H1 (cell line): ENCODE measurements around the gene UGT1A6. TPM values are rescaled to one million over a fixed set of nuclear protein-coding genes. Genes with fewer than 3 reads are reported as not detected.

Source experiments
- CTCF ChIA-PET: fragments of 300-600 bp; sonication (Branson Sonifier 250); formaldehyde crosslinking; loops from one replicate; lab custom pipeline; 2021; ENCODE audit not compliant: partially characterized antibody; lab: Charles Lee
- POLR2A ChIA-PET: fragments of 300-600 bp; sonication (Branson Sonifier 250); formaldehyde crosslinking; loops from one replicate; lab custom pipeline; 2021; ENCODE audit warnings: inconsistent platforms; ENCODE audit not compliant: partially characterized antibody; lab: Charles Lee
- DNase-seq, 2 experiments: peaks; one replicate each; pipeline versions ENCODE4 v3.0.0 to v3.0.0-alpha.2; 2010 to 2022; ENCODE audit warnings: low spot score in 2 of 2, low read depth in 1 of 2, mixed read lengths in 1 of 2
- FAIRE-seq: peaks from 2 replicates; lab custom pipeline; 2011; peaks lifted over from hg19 to GRCh38; lab: Jason Lieb, UNC
- H2AFZ ChIP-seq: 2 replicates; pipeline ENCODE4 v1.8.1; 2012; ENCODE audit warnings: low read length, inconsistent platforms
- H2AK5ac ChIP-seq: 2 replicates; pipeline ENCODE4 v1.6.1; 2013; ENCODE audit warnings: low read depth, low read length
- H2BK120ac ChIP-seq: replicated peaks from 2 replicates; pipeline ENCODE3; 2013; ENCODE audit warnings: low read depth, low read length, inconsistent platforms
- H2BK12ac ChIP-seq: 2 replicates; pipeline ENCODE4 v1.6.1; 2013; ENCODE audit warnings: low read depth, low read length
- H2BK15ac ChIP-seq: 2 replicates; pipeline ENCODE4 v1.6.1; 2013; ENCODE audit warnings: low read length
- H2BK20ac ChIP-seq: 2 replicates; pipeline ENCODE4 v1.6.1; 2013; ENCODE audit warnings: low read length
- H2BK5ac ChIP-seq: 2 replicates; pipeline ENCODE4 v1.6.1; 2013; ENCODE audit warnings: low read depth, low read length
- H3K14ac ChIP-seq: 2 replicates; pipeline ENCODE4 v1.6.1; 2013; ENCODE audit warnings: inconsistent platforms; ENCODE audit not compliant: insufficient read length
- H3K18ac ChIP-seq: 2 replicates; pipeline ENCODE4 v1.6.1; 2013; ENCODE audit warnings: low read length; ENCODE audit errors: extremely low read depth
- H3K23ac ChIP-seq: 2 replicates; pipeline ENCODE4 v1.6.1; 2013; ENCODE audit warnings: inconsistent platforms; ENCODE audit not compliant: insufficient read length
- H3K23me2 ChIP-seq: 2 replicates; pipeline ENCODE4 v1.6.1; 2013; ENCODE audit warnings: low read depth, low read length
- H3K27ac ChIP-seq: 2 replicates; pipeline ENCODE4 v1.6.1; 2011; ENCODE audit warnings: low read depth, low read length, inconsistent platforms
- H3K27me3 ChIP-seq, 4 experiments: replicated peaks in 1 of 4; 1 replicate in 1 of 4; 2 replicates in 3 of 4; pipeline versions ENCODE4 v1.6.1 to v1.8.1; 2011 to 2013; ENCODE audit warnings: low read length in 3 of 4, mild to moderate bottlenecking in 3 of 4, inconsistent platforms in 2 of 4, mixed read lengths in 2 of 4, moderate library complexity in 1 of 4; ENCODE audit not compliant: control insufficient read depth in 3 of 4, insufficient read depth in 3 of 4; ENCODE audit errors: extremely low read depth in 1 of 4
- H3K36me3 ChIP-seq, 4 experiments: 2 replicates each; pipeline versions ENCODE4 v1.6.1 to v1.8.1; 2011 to 2013; ENCODE audit warnings: mild to moderate bottlenecking in 4 of 4, low read length in 3 of 4, moderate library complexity in 2 of 4, control low read depth in 1 of 4, inconsistent platforms in 1 of 4; ENCODE audit not compliant: insufficient read depth in 4 of 4, control insufficient read depth in 2 of 4
- H3K4ac ChIP-seq: replicated peaks from 2 replicates; pipeline ENCODE3; 2013; ENCODE audit warnings: low read length, low read depth, mixed read lengths, inconsistent platforms; ENCODE audit not compliant: insufficient read length
- H3K4me1 ChIP-seq, 4 experiments: replicated peaks in 1 of 4; 1 replicate in 1 of 4; 2 replicates in 3 of 4; pipeline versions ENCODE4 v1.6.1 to v1.8.1; 2011 to 2013; ENCODE audit warnings: low read length in 3 of 4, inconsistent platforms in 2 of 4, mixed read lengths in 1 of 4; ENCODE audit not compliant: insufficient read depth in 4 of 4, control insufficient read depth in 3 of 4
- H3K4me2 ChIP-seq, 2 experiments: 2 replicates each; pipeline versions ENCODE4 v1.6.1 to v1.8.1; 2011 to 2013; ENCODE audit warnings: low read depth in 2 of 2, low read length in 2 of 2, control low read depth in 1 of 2, inconsistent platforms in 1 of 2, mild to moderate bottlenecking in 1 of 2; ENCODE audit not compliant: insufficient read depth in 1 of 2
- H3K4me3 ChIP-seq, 4 experiments: fragments of 200-600, 300-600 bp in 1 of 4; sonication (generic), shearing (Covaris generic), sonication (Bioruptor Twin) in 1 of 4; 2 replicates each; pipeline versions ENCODE4 v1.5.1 to v1.8.1; 2011 to 2016; ENCODE audit warnings: low read length in 4 of 4, low read depth in 3 of 4, control low read depth in 2 of 4, inconsistent platforms in 2 of 4, mild to moderate bottlenecking in 2 of 4, mixed read lengths in 1 of 4, moderate library complexity in 1 of 4; ENCODE audit not compliant: insufficient read depth in 2 of 4; ENCODE audit errors: extremely low read depth in 1 of 4
- H3K56ac ChIP-seq: replicated peaks from 2 replicates; pipeline ENCODE3; 2013; ENCODE audit warnings: low read depth, mild to moderate bottlenecking, mixed read lengths, low read length, inconsistent platforms; ENCODE audit not compliant: insufficient read length
- H3K79me1 ChIP-seq: 2 replicates; pipeline ENCODE4 v1.6.1; 2013; ENCODE audit warnings: low read depth, low read length, control low read depth
- H3K79me2 ChIP-seq, 2 experiments: 2 replicates each; pipeline versions ENCODE4 v1.6.1 to v1.8.1; 2012 to 2013; ENCODE audit warnings: low read length in 2 of 2, mild to moderate bottlenecking in 2 of 2, inconsistent platforms in 1 of 2; ENCODE audit not compliant: insufficient read depth in 2 of 2, control insufficient read depth in 1 of 2
- H3K9ac ChIP-seq, 4 experiments: replicated peaks in 1 of 4; 1 replicate in 1 of 4; 2 replicates in 3 of 4; pipeline versions ENCODE4 v1.6.1 to v1.8.1; 2011 to 2013; ENCODE audit warnings: low read depth in 3 of 4, low read length in 3 of 4, control low read depth in 2 of 4, mild to moderate bottlenecking in 2 of 4, moderate library complexity in 2 of 4, inconsistent platforms in 1 of 4; ENCODE audit errors: extremely low read depth in 1 of 4
- H3K9me3 ChIP-seq, 2 experiments: 2 replicates each; pipeline versions ENCODE4 v1.6.1 to v1.8.1; 2012 to 2013; ENCODE audit warnings: mild to moderate bottlenecking in 2 of 2, moderate library complexity in 2 of 2, control low read depth in 1 of 2, inconsistent platforms in 1 of 2, low read depth in 1 of 2, low read length in 1 of 2, mixed read lengths in 1 of 2; ENCODE audit not compliant: insufficient read depth in 2 of 2
- H4K20me1 ChIP-seq, 2 experiments: replicated peaks in 1 of 2; 2 replicates each; pipeline versions ENCODE3 to v1.8.1; 2011 to 2013; ENCODE audit warnings: inconsistent platforms in 2 of 2, low read length in 2 of 2, mild to moderate bottlenecking in 1 of 2; ENCODE audit not compliant: insufficient read depth in 2 of 2, control insufficient read depth in 1 of 2
- H4K5ac ChIP-seq: 2 replicates; pipeline ENCODE4 v1.6.1; 2013; ENCODE audit warnings: low read length, low read depth, mixed read lengths, inconsistent platforms; ENCODE audit not compliant: insufficient read length
- H4K8ac ChIP-seq: 2 replicates; pipeline ENCODE4 v1.8.0; 2013; ENCODE audit warnings: mild to moderate bottlenecking, moderate library complexity, low read length, inconsistent platforms; ENCODE audit not compliant: insufficient read depth; ENCODE audit errors: extremely low read depth
- H4K91ac ChIP-seq: replicated peaks from 2 replicates; pipeline ENCODE3; 2013; ENCODE audit warnings: low read length, mixed read lengths, inconsistent platforms; ENCODE audit not compliant: insufficient read length
- ASH2L ChIP-seq: fragments of 200-600, 300-600 bp; sonication (generic); IDR thresholded peaks from one replicate; pipeline ENCODE4 v1.7.1; 2017; ENCODE audit warnings: low read length
- HDAC2 ChIP-seq, 2 experiments: fragments of 300-600 bp in 1 of 2; sonication (generic) in 1 of 2; IDR thresholded peaks; 2 replicates each; pipeline ENCODE4 v1.6.1; 2011 to 2012; ENCODE audit warnings: low read depth in 2 of 2, low read length in 2 of 2, mild to moderate bottlenecking in 2 of 2, moderate library complexity in 2 of 2, borderline replicate concordance in 1 of 2, inconsistent platforms in 1 of 2
- MAFK ChIP-seq: IDR thresholded peaks from 2 replicates; pipeline ENCODE4 v1.6.1; 2012; ENCODE audit warnings: low read depth, mild to moderate bottlenecking, improper control_type of control experiment, low read length
- NANOG ChIP-seq: IDR thresholded peaks from 2 replicates; pipeline ENCODE4 v1.6.1; 2011; ENCODE audit warnings: low read length, low read depth, mild to moderate bottlenecking, inconsistent platforms; ENCODE audit not compliant: insufficient read depth, poor library complexity, severe bottlenecking
- RBBP5 ChIP-seq: IDR thresholded peaks from 2 replicates; pipeline ENCODE4 v1.7.1; 2012; ENCODE audit warnings: low read depth, mild to moderate bottlenecking, inconsistent platforms, low read length, moderate library complexity, borderline replicate concordance
- SIRT6 ChIP-seq: IDR thresholded peaks from one replicate; pipeline ENCODE4 v1.7.1; 2012; ENCODE audit warnings: low read length, inconsistent platforms
- SP1 ChIP-seq: IDR thresholded peaks from 2 replicates; pipeline ENCODE4 v1.6.1; 2011; ENCODE audit warnings: low read depth, low read length
- SUZ12 ChIP-seq: fragments of 200-600 bp; sonication (generic); IDR thresholded peaks from 2 replicates; pipeline ENCODE4 v1.6.1; 2012; ENCODE audit warnings: mild to moderate bottlenecking, inconsistent platforms, low read length, moderate library complexity, mixed read lengths
- TBP ChIP-seq: IDR thresholded peaks from 2 replicates; pipeline ENCODE4 v1.6.1; 2011; ENCODE audit warnings: low read depth, low read length, improper control_type of control experiment
- WGBS, 2 experiments: shearing (Covaris generic) in 1 of 2; methylation state at CpG; one replicate each; pipeline versions ENCODE4 v1.1.6 to v1.1.7; 2013 to 2015; ENCODE audit warnings: low lambda C conversion rate in 2 of 2, mixed read lengths in 2 of 2, inconsistent platforms in 1 of 2, low coverage in 1 of 2, missing lambda C conversion rate in 1 of 2; ENCODE audit not compliant: insufficient replicate concordance in 2 of 2, insufficient coverage in 1 of 2, insufficient read length in 1 of 2; ENCODE audit errors: extremely low coverage in 1 of 2, missing lambda C conversion rate in 1 of 2; 5-methylcytosine and 5-hydroxymethylcytosine counted together
- polyA plus RNA-seq, 7 experiments: library from polyadenylated mRNA; depleted of rRNA in 3 of 7; stranded (reverse) in 5 of 7; unstranded in 2 of 7; fragments of >200 nt in 5 of 7; fragments of 200-250 nt in 2 of 7; gene quantifications; 1 replicate in 5 of 7; 2 replicates in 1 of 7; 4 replicates in 1 of 7; pipeline versions ENCODE4 v1.2.1 to v1.2.3, GENCODE V29; 2011 to 2013; ENCODE audit warnings: missing spikeins in 2 of 7, mixed read lengths in 2 of 7
- total RNA-seq: library from RNA; stranded (reverse); fragmentation: NEBNext Ultra II Directional; extraction: Animal tissue kit (Norgen Biotek cat#: 25700); gene quantifications from 2 replicates; pipeline ENCODE4 v1.2.1, GENCODE V29; 2021

Gene UGT1A6
- total and polyA plus RNA-seq, 2 of the 8 experiments (the other 6 are each of a cell fraction or from before 2014, with no cell fraction given) = not detected

GRCh38 chr2:233756429-233757081 is 63.9 kb downstream of the UGT1A6 start:
- H3K23ac ChIP-seq = no peak overlapping the region
- H4K8ac ChIP-seq = no peak overlapping the region
- no peak overlapping the region for H3K4me2 ChIP-seq
- no peak overlapping the region for H4K5ac ChIP-seq
- H2BK120ac ChIP-seq = no peak overlapping the region
- no peak overlapping the region for H3K56ac ChIP-seq
- H2BK5ac ChIP-seq = no peak overlapping the region
- no peaks in the 10 kb centered on the region for H3K79me1 ChIP-seq
- no peak overlapping the region for H2BK20ac ChIP-seq
- H3K79me2 ChIP-seq = no peaks in the 10 kb centered on the region
- H2AFZ ChIP-seq = no peak overlapping the region
- H3K14ac ChIP-seq = no peak overlapping the region
- H4K20me1 ChIP-seq = no peaks in the 10 kb centered on the region
- DNase-seq (no peak), FAIRE-seq (no peak)
- no peaks in the 10 kb centered on the region for H3K27me3 ChIP-seq
- no peak overlapping the region for H3K9ac ChIP-seq
- H2AK5ac ChIP-seq = no peak overlapping the region
- POLR2A ChIA-PET = no interaction called here
- WGBS, 2 experiments = 90% methylated on average over 6 of the region's 7 CpGs; no CpG with 5 or more reads in 1 of the 2 experiments
- no peak overlapping the region for H3K4me3 ChIP-seq
- H3K4me1 ChIP-seq = no peaks in the 10 kb centered on the region
- no peak overlapping the region for H2BK15ac ChIP-seq
- no peak overlapping the region for H3K18ac ChIP-seq
- no peak overlapping the region for H4K91ac ChIP-seq
- no peak overlapping the region for H3K27ac ChIP-seq
- H3K36me3 ChIP-seq = no peaks in the 10 kb centered on the region
- no peak for TF ChIP-seq RBBP5
- TF ChIP-seq SUZ12 = no peak
- TF ChIP-seq MAFK = no peak
- no peak for TF ChIP-seq HDAC2 (IDR thresholded peaks at IDR 0.05; ENCODE audit: borderline replicate concordance in 1 of 2, low read depth in 2 of 2, low read length in 2 of 2)
- no peak for TF ChIP-seq TBP
- TF ChIP-seq SP1 = no peak
- TF ChIP-seq ASH2L = no peak
- TF ChIP-seq NANOG = no peak
- TF ChIP-seq SIRT6 = no peak
- CTCF ChIA-PET = no interaction called here
- H3K23me2 ChIP-seq = no peaks in the 10 kb centered on the region
- no peak overlapping the region for H2BK12ac ChIP-seq
- no peak overlapping the region for H3K4ac ChIP-seq
- peaks cover 6 to 7% of the 10 kb centered on the region in 2 experiments; a peak in 2 of 4 replicates for H3K9me3 ChIP-seq
